Astrocyte (in vitro differentiated cells and primary cell): ENCODE data around the gene ZNF213. TPM values are rescaled to one million over a fixed set of nuclear protein-coding genes. Genes with fewer than 3 reads are reported as not detected.

Experiments
- DNase-seq: peaks from one replicate; pipeline ENCODE4 v3.0.0-alpha.2; 2010; ENCODE audit warnings: low read depth
- FAIRE-seq: peaks from 2 replicates; lab custom pipeline; 2011; peaks lifted over from hg19 to GRCh38; lab: Jason Lieb, UNC
- H2AFZ ChIP-seq: 2 replicates; pipeline ENCODE4 v1.6.0; 2012; ENCODE audit warnings: low read depth, low read length, inconsistent platforms
- H3K27ac ChIP-seq: 2 replicates; pipeline ENCODE4 v1.5.1; 2011; ENCODE audit warnings: low read depth, low read length, inconsistent platforms
- H3K27me3 ChIP-seq: 2 replicates; pipeline ENCODE4 v1.6.0; 2011; ENCODE audit warnings: low read length, inconsistent platforms; ENCODE audit not compliant: insufficient read depth
- H3K36me3 ChIP-seq: 2 replicates; pipeline ENCODE4 v1.5.1; 2011; ENCODE audit warnings: low read length, inconsistent platforms; ENCODE audit not compliant: insufficient read depth
- H3K4me1 ChIP-seq: 2 replicates; pipeline ENCODE4 v1.5.1; 2011; ENCODE audit warnings: low read length, inconsistent platforms; ENCODE audit not compliant: insufficient read depth
- H3K4me2 ChIP-seq: 2 replicates; pipeline ENCODE4 v1.6.0; 2012; ENCODE audit warnings: low read length, inconsistent platforms
- H3K4me3 ChIP-seq: 2 replicates; pipeline ENCODE4 v1.5.1; 2011; ENCODE audit warnings: low read depth, mild to moderate bottlenecking, low read length, inconsistent platforms; ENCODE audit not compliant: insufficient read depth
- H3K79me2 ChIP-seq: 2 replicates; pipeline ENCODE4 v1.6.0; 2012; ENCODE audit warnings: mild to moderate bottlenecking, low read length, inconsistent platforms; ENCODE audit not compliant: insufficient read depth
- H3K9ac ChIP-seq: 2 replicates; pipeline ENCODE4 v1.6.0; 2012; ENCODE audit warnings: mild to moderate bottlenecking, low read length, inconsistent platforms
- H3K9me3 ChIP-seq: 2 replicates; pipeline ENCODE4 v1.5.1; 2012; ENCODE audit warnings: low read depth, mild to moderate bottlenecking, low read length, inconsistent platforms; ENCODE audit not compliant: insufficient read depth
- H4K20me1 ChIP-seq: 2 replicates; pipeline ENCODE4 v1.6.0; 2012; ENCODE audit warnings: low read length, inconsistent platforms; ENCODE audit not compliant: insufficient read depth
- H3K27ac Mint-ChIP-seq: one replicate; pipeline ENCODE4 v1.8.0; 2021; ENCODE audit warnings: mild to moderate bottlenecking, mixed read lengths; ENCODE audit not compliant: unreplicated experiment
- H3K27me3 Mint-ChIP-seq: one replicate; pipeline ENCODE4 v1.8.0; 2021; ENCODE audit warnings: low read depth, mixed read lengths; ENCODE audit not compliant: unreplicated experiment
- H3K36me3 Mint-ChIP-seq: one replicate; pipeline ENCODE4 v1.8.0; 2021; ENCODE audit warnings: low read depth, mixed read lengths; ENCODE audit not compliant: unreplicated experiment
- H3K4me1 Mint-ChIP-seq: one replicate; pipeline ENCODE4 v1.8.0; 2021; ENCODE audit warnings: low read depth, mixed read lengths; ENCODE audit not compliant: unreplicated experiment
- H3K4me3 Mint-ChIP-seq: one replicate; pipeline ENCODE4 v1.8.0; 2021; ENCODE audit warnings: mild to moderate bottlenecking, moderate library complexity, mixed read lengths; ENCODE audit not compliant: unreplicated experiment
- H3K9me3 Mint-ChIP-seq: one replicate; pipeline ENCODE4 v1.8.0; 2021; ENCODE audit warnings: mild to moderate bottlenecking, mixed read lengths; ENCODE audit not compliant: unreplicated experiment
- EZH2 ChIP-seq: IDR thresholded peaks from 2 replicates; pipeline ENCODE4 v1.6.1; 2012; ENCODE audit warnings: mild to moderate bottlenecking, low read length, inconsistent platforms; ENCODE audit not compliant: insufficient read depth
- total RNA-seq: library from RNA; stranded (reverse); gene quantifications from 2 replicates; pipeline ENCODE4 v1.2.1, GENCODE V29; 2021
- TF ChIP-seq, protein P1 (sequence below): IDR thresholded peaks from 2 replicates; pipeline ENCODE4 v1.5.1; 2011; ENCODE audit warnings: low read depth, mild to moderate bottlenecking, inconsistent platforms, low read length, moderate library complexity; ENCODE audit not compliant: insufficient read depth

Gene ZNF213
- total RNA-seq, 1 donor from 2014 or later: 12.0 TPM

DNA sequence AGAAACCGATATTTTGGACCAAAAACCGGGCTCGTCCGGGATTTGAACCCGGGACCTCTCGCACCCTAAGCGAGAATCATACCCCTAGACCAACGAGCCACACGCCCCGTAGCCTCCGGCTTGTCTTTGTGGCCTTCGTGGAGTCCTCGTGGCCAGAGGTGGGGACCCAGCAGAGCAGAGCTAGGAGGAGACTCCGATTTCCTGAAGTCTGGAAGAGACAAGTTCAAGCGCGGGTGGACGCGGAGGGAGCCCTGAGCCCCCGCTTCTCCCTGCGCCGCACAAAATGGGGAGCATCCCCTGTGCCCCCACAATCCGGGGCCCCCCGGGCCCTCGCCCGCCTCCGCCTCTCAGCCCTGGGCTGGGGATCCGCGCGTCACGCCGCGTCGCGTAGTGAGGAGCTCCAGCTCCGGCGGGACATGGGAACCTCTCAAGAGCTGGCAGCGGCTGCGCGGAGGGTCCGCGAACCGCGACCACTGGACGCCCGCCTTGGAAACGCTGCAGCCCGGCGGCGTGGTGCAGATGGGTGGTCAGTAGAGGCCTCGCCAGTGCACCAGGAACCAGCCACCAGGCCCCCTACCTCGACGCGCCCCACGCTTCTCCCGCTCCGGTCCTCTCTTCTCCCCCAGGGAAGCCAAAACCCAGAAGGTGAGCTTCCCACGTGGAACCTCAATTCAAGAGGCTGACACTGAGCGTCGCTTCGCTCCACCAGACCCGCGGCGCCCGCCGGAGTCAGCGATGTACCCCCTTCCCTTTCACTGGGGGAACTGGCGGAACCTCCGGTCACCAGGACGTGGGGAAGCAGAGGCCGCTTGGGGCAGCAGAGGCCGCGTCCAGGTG, 48.0 kb downstream of the ZNF213 start:
- peaks cover 5% of the 10 kb centered on the region for H4K20me1 ChIP-seq
- H3K4me3 ChIP-seq: peak overlapping the region; percentile 64
- H3K27ac Mint-ChIP-seq: peak overlapping the region; percentile 87
- no peaks in the 10 kb centered on the region for H3K79me2 ChIP-seq
- no peak overlapping the region for H3K27ac ChIP-seq
- peak overlapping the region; percentile 91 for H3K4me2 ChIP-seq
- TF ChIP-seq, protein P1, sequence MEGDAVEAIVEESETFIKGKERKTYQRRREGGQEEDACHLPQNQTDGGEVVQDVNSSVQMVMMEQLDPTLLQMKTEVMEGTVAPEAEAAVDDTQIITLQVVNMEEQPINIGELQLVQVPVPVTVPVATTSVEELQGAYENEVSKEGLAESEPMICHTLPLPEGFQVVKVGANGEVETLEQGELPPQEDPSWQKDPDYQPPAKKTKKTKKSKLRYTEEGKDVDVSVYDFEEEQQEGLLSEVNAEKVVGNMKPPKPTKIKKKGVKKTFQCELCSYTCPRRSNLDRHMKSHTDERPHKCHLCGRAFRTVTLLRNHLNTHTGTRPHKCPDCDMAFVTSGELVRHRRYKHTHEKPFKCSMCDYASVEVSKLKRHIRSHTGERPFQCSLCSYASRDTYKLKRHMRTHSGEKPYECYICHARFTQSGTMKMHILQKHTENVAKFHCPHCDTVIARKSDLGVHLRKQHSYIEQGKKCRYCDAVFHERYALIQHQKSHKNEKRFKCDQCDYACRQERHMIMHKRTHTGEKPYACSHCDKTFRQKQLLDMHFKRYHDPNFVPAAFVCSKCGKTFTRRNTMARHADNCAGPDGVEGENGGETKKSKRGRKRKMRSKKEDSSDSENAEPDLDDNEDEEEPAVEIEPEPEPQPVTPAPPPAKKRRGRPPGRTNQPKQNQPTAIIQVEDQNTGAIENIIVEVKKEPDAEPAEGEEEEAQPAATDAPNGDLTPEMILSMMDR: peak; percentile 7
- TF ChIP-seq EZH2: peak; percentile 30
- no peak for DNase-seq
- peaks cover 1% of the 10 kb centered on the region for H3K9me3 Mint-ChIP-seq
- peaks cover 9% of the 10 kb centered on the region for H3K4me1 ChIP-seq
- H3K9ac ChIP-seq: peak overlapping the region; percentile 48
- peaks cover 2% of the 10 kb centered on the region for H3K36me3 Mint-ChIP-seq
- FAIRE-seq: no peak
- peaks cover 39% of the 10 kb centered on the region for H3K27me3 Mint-ChIP-seq
- peak overlapping the region; percentile 91 for H2AFZ ChIP-seq
- H3K27me3 ChIP-seq: peaks cover 33% of the 10 kb centered on the region
- no peaks in the 10 kb centered on the region for H3K9me3 ChIP-seq
- peak overlapping the region; percentile 93 for H3K4me3 Mint-ChIP-seq
- H3K4me1 Mint-ChIP-seq: no peaks in the 10 kb centered on the region
- no peaks in the 10 kb centered on the region for H3K36me3 ChIP-seq

DNA sequence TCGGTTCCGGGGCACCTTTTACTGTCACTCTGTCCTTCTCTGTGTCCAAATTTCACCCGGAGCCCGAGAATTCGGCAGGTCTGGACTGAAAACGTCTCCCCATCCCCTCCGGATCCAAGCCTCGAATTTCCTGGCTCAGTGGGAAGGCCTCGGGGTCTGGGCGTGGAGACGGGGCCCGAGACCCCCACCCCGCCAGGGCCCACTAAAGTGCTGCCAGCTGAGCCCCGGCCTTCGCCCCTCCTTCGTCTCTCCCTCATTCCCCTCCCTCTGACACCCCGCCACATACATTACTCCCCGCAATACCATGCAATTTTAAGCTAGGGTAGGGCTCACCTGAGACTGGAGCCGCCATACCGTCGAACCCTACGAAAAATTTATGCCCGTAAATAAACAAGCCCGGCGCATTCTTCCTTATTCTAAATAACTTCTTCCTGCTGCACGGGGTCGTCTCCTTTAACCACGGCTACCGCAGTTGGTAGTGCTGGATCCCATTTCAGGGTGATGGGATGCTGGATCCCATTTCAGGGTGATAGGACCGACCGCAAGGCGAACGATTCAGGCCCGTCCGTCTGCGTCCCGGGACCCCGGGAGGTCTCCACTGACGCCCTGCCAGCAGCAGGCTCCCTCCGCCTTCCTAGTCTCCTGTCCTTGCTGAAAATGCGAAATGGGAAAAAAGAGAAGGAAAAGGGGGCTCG, 48.8 kb downstream of the ZNF213 start:
- Histone ChIP-seq H2AFZ (peak overlapping the region; percentile 91), H3K9me3 (no peaks in the 10 kb centered on the region), H3K27me3 (peaks cover 33% of the 10 kb centered on the region), H3K4me2 (peak overlapping the region; percentile 91), H3K36me3 (no peaks in the 10 kb centered on the region), H3K27ac (no peak overlapping the region), H3K79me2 (no peaks in the 10 kb centered on the region), H3K4me3 (peak overlapping the region; percentile 64), H4K20me1 (peaks cover 5% of the 10 kb centered on the region), H3K9ac (peak overlapping the region; percentile 48), H3K4me1 (peaks cover 9% of the 10 kb centered on the region)
- H3K36me3 Mint-ChIP-seq: peaks cover 2% of the 10 kb centered on the region
- H3K4me1 Mint-ChIP-seq: no peaks in the 10 kb centered on the region
- no peak for FAIRE-seq
- TF ChIP-seq, protein P1: no peak
- H3K9me3 Mint-ChIP-seq: peaks cover 2% of the 10 kb centered on the region
- H3K27ac Mint-ChIP-seq: peak overlapping the region; percentile 87
- H3K4me3 Mint-ChIP-seq: peak overlapping the region; percentile 93
- DNase-seq: no peak
- peaks cover 37% of the 10 kb centered on the region for H3K27me3 Mint-ChIP-seq
